GM23248 (cell line): ENCODE results near the gene NF1.

ENCODE experiments used
- EZH2 ChIP-seq: fragments of 200-600 bp; sonication (generic); IDR thresholded peaks from 2 replicates; pipeline ENCODE4 v1.6.1; 2018; ENCODE audit warnings: antibody characterized with exemption, mild to moderate bottlenecking; ENCODE audit not compliant: insufficient read depth, poor library complexity, severe bottlenecking
- EZH2phosphoT487 ChIP-seq: fragments of 200-600 bp; sonication (generic); IDR thresholded peaks from 2 replicates; pipeline ENCODE4 v1.6.1; 2018; ENCODE audit warnings: antibody characterized with exemption, moderate library complexity, mild to moderate bottlenecking, low read depth; ENCODE audit not compliant: insufficient read depth

- TF ChIP-seq EZH2 (no peak), EZH2phosphoT487 (no peak)
Measured at GRCh38 chr17:31307640-31308039, 212.9 kb downstream of the NF1 start.
